ENCODE results near the gene FARSB.

GRCh38 chr2:222604749-222605515 is 51.0 kb downstream of the FARSB start:
- TF ChIP-seq, protein P1, sequence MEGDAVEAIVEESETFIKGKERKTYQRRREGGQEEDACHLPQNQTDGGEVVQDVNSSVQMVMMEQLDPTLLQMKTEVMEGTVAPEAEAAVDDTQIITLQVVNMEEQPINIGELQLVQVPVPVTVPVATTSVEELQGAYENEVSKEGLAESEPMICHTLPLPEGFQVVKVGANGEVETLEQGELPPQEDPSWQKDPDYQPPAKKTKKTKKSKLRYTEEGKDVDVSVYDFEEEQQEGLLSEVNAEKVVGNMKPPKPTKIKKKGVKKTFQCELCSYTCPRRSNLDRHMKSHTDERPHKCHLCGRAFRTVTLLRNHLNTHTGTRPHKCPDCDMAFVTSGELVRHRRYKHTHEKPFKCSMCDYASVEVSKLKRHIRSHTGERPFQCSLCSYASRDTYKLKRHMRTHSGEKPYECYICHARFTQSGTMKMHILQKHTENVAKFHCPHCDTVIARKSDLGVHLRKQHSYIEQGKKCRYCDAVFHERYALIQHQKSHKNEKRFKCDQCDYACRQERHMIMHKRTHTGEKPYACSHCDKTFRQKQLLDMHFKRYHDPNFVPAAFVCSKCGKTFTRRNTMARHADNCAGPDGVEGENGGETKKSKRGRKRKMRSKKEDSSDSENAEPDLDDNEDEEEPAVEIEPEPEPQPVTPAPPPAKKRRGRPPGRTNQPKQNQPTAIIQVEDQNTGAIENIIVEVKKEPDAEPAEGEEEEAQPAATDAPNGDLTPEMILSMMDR (IDR thresholded peaks at IDR 0.05 in 8 of 11, conservative IDR thresholded peaks at IDR 0.05 in 3 of 11) = no peak
- TF ChIP-seq POLR2A (IDR thresholded peaks at IDR 0.05) = no peak
- TF ChIP-seq POLR2AphosphoS5 (IDR thresholded peaks at IDR 0.05) = no peak
